CD14-positive monocyte (primary cell): Measurements from ENCODE around the gene LRP1B. TPM values are rescaled to one million over a fixed set of nuclear protein-coding genes. Genes with fewer than 3 reads are reported as not detected.
"Not testable (repeated sequence)": the region's sequence is repeated elsewhere in the genome, so short reads cannot be mapped to it uniquely, and the experiment has no call there.

Experiments
- DNase-seq, 3 donors: peaks; one replicate each; pipeline ENCODE4 v3.0.0-alpha.2; 2011 to 2022
- H2AFZ ChIP-seq: 2 replicates; pipeline ENCODE4 v1.6.0; 2012; ENCODE audit warnings: mild to moderate bottlenecking, low read depth, low read length, inconsistent platforms; ENCODE audit not compliant: insufficient read depth, poor library complexity, severe bottlenecking
- H3K27ac ChIP-seq, 2 donors: 1 replicate in 1 of 2; 2 replicates in 1 of 2; pipeline ENCODE4 v1.5.1; 2012 to 2013; ENCODE audit warnings: low read length in 2 of 2, control low read depth in 1 of 2, inconsistent platforms in 1 of 2, low read depth in 1 of 2, mild to moderate bottlenecking in 1 of 2
- H3K27me3 ChIP-seq, 2 donors: one replicate each; pipeline versions ENCODE4 v1.6.0 to v1.6.1; 2011 to 2013; ENCODE audit warnings: low read length in 2 of 2; ENCODE audit not compliant: control insufficient read depth in 2 of 2, insufficient read depth in 2 of 2
- H3K36me3 ChIP-seq, 2 donors: replicated peaks in 1 of 2; 1 replicate in 1 of 2; 2 replicates in 1 of 2; pipeline versions ENCODE4 v1.5.1 to v1.6.1; 2012 to 2013; ENCODE audit warnings: low read length in 2 of 2, control low read depth in 1 of 2, inconsistent platforms in 1 of 2, mild to moderate bottlenecking in 1 of 2; ENCODE audit not compliant: insufficient read depth in 2 of 2, control insufficient read depth in 1 of 2
- H3K4me1 ChIP-seq, 2 donors: 1 replicate in 1 of 2; 2 replicates in 1 of 2; pipeline versions ENCODE4 v1.5.1 to v1.6.1; 2012 to 2013; ENCODE audit warnings: low read length in 2 of 2, control low read depth in 1 of 2, inconsistent platforms in 1 of 2, mild to moderate bottlenecking in 1 of 2, moderate library complexity in 1 of 2; ENCODE audit not compliant: insufficient read depth in 2 of 2, control insufficient read depth in 1 of 2
- H3K4me2 ChIP-seq: replicated peaks from 2 replicates; pipeline ENCODE3; 2012; ENCODE audit warnings: low read length, moderate library complexity, mild to moderate bottlenecking; ENCODE audit not compliant: poor library complexity, severe bottlenecking; ENCODE audit errors: extremely low read depth
- H3K4me3 ChIP-seq, 3 experiments: fragments of 200-600 bp in 1 of 3; sonication (generic) in 1 of 3; replicated peaks in 1 of 3; 1 replicate in 2 of 3; 2 replicates in 1 of 3; pipeline ENCODE4 v1.5.1; 2011 to 2013; ENCODE audit warnings: low read length in 3 of 3, mild to moderate bottlenecking in 3 of 3, control low read depth in 2 of 3, low read depth in 2 of 3, inconsistent platforms in 1 of 3, moderate library complexity in 1 of 3
- H3K79me2 ChIP-seq: 2 replicates; pipeline ENCODE4 v1.6.0; 2012; ENCODE audit warnings: mild to moderate bottlenecking, control low read depth, inconsistent platforms, low read length, moderate library complexity; ENCODE audit not compliant: insufficient read depth
- H3K9ac ChIP-seq: 2 replicates; pipeline ENCODE4 v1.6.0; 2017; ENCODE audit warnings: low read length, mild to moderate bottlenecking; ENCODE audit not compliant: insufficient read depth, poor library complexity, severe bottlenecking
- H3K9me3 ChIP-seq, 2 donors: replicated peaks in 1 of 2; 1 replicate in 1 of 2; 2 replicates in 1 of 2; pipeline versions ENCODE4 v1.5.1 to v1.6.1; 2012 to 2013; ENCODE audit warnings: low read length in 2 of 2, control low read depth in 1 of 2; ENCODE audit not compliant: control insufficient read depth in 1 of 2, insufficient read depth in 1 of 2
- H4K20me1 ChIP-seq: 2 replicates; pipeline ENCODE4 v1.6.0; 2012; ENCODE audit warnings: mild to moderate bottlenecking, low read length, control low read depth, moderate library complexity; ENCODE audit not compliant: insufficient read depth
- H3K27ac Mint-ChIP-seq, 7 donors: one replicate each; pipeline ENCODE4 v1.8.0; 2020; ENCODE audit warnings: mild to moderate bottlenecking in 7 of 7, mixed read lengths in 7 of 7, moderate library complexity in 6 of 7, inconsistent platforms in 2 of 7
- H3K27me3 Mint-ChIP-seq, 3 donors: one replicate each; pipeline ENCODE4 v1.8.0; 2021 to 2022; ENCODE audit warnings: low read depth in 3 of 3, mild to moderate bottlenecking in 3 of 3, mixed read lengths in 3 of 3, moderate library complexity in 3 of 3, inconsistent platforms in 1 of 3
- H3K36me3 Mint-ChIP-seq, 2 donors: one replicate each; pipeline ENCODE4 v1.8.0; 2020; ENCODE audit warnings: mixed read lengths in 2 of 2, inconsistent platforms in 1 of 2, mild to moderate bottlenecking in 1 of 2
- H3K4me1 Mint-ChIP-seq: one replicate; pipeline ENCODE4 v1.8.0; 2020; ENCODE audit warnings: mild to moderate bottlenecking, mixed read lengths
- H3K4me3 Mint-ChIP-seq, 2 donors: one replicate each; pipeline ENCODE4 v1.8.0; 2020; ENCODE audit warnings: mild to moderate bottlenecking in 2 of 2, mixed read lengths in 2 of 2, moderate library complexity in 1 of 2
- H3K9me3 Mint-ChIP-seq, 7 donors: one replicate each; pipeline ENCODE4 v1.8.0; 2020 to 2022; ENCODE audit warnings: mixed read lengths in 7 of 7, mild to moderate bottlenecking in 6 of 7, moderate library complexity in 6 of 7, inconsistent platforms in 2 of 7
- CTCF ChIP-seq: fragments of 200-600 bp; IDR thresholded peaks from one replicate; pipeline ENCODE4 v1.8.0; 2022; ENCODE audit warnings: antibody characterized with exemption, mild to moderate bottlenecking
- WGBS: methylation state at CpG from one replicate; pipeline ENCODE4 v1.1.5; 2013; ENCODE audit warnings: missing lambda C conversion rate; ENCODE audit not compliant: insufficient coverage; 5-methylcytosine and 5-hydroxymethylcytosine counted together
- intact Hi-C, 2 donors: fragments of 100-400 bp; cut with micrococcal nuclease; formaldehyde crosslinking; loops; one replicate each; pipeline versions ENCODE4 v1.15.0 to v1.15.1; 2023
- polyA plus RNA-seq, 3 donors: library from polyadenylated mRNA; depleted of rRNA in 1 of 3; unstranded in 2 of 3; stranded (reverse) in 1 of 3; fragments of 300-500 nt in 2 of 3; fragments of >200 nt in 1 of 3; fragmentation: Illumina TruSeq in 2 of 3; gene quantifications; 1 replicate in 2 of 3; 2 replicates in 1 of 3; pipeline ENCODE4 v1.2.3, GENCODE V29; 2012 to 2021

LRP1B gene
- polyA plus RNA-seq, 3 donors: not detected

DNA sequence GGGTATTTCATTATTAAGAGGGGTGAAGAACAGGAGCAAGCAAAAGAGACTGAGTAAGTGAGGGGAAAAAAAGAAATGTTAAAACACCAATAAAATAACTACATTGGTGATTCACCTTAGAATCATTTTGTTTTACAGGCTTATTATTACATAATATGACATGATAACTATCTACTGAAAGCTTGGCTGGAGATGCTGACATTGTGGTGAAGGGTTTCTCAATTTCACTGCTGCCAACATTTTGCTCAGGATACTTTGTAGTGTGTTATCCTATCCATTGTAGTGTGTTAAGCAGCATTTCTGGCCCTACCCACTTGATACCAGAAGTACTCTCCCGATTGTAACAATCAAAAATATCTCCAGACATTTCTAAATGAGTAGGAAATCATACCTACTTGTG lies 1786.0 kb downstream of the LRP1B start:
- H3K27me3 Mint-ChIP-seq: no peaks in the 10 kb centered on the region
- no peak overlapping the region for H3K4me3 ChIP-seq
- intact Hi-C loops: no loop called here
- H3K27ac Mint-ChIP-seq: no peak overlapping the region
- H3K27me3 ChIP-seq: no peaks in the 10 kb centered on the region
- no peak for TF ChIP-seq CTCF
- no CpG with 5 or more reads among the region's 1 CpG for WGBS
- no peaks in the 10 kb centered on the region for H3K36me3 ChIP-seq
- H3K9ac ChIP-seq: no peak overlapping the region
- H3K4me3 Mint-ChIP-seq: no peak overlapping the region
- H3K4me1 ChIP-seq: no peaks in the 10 kb centered on the region
- H3K9me3 Mint-ChIP-seq: no peaks in the 10 kb centered on the region
- H3K27ac ChIP-seq: no peak overlapping the region
- DNase-seq: no peak
- H3K4me2 ChIP-seq: no peak overlapping the region
- H3K79me2 ChIP-seq: no peaks in the 10 kb centered on the region
- H3K36me3 Mint-ChIP-seq: no peaks in the 10 kb centered on the region
- H3K4me1 Mint-ChIP-seq: no peaks in the 10 kb centered on the region
- H3K9me3 ChIP-seq: no peaks in the 10 kb centered on the region
- H4K20me1 ChIP-seq: no peaks in the 10 kb centered on the region
- H2AFZ ChIP-seq: no peak overlapping the region

GRCh38 chr2:140344266-140344665 lies 1786.5 kb downstream of the LRP1B start:
- H4K20me1 ChIP-seq, H3K4me1 ChIP-seq, H3K9ac ChIP-seq, H3K4me3 Mint-ChIP-seq, H3K27me3 Mint-ChIP-seq, H3K27ac Mint-ChIP-seq, DNase-seq, H3K36me3 Mint-ChIP-seq, H3K4me3 ChIP-seq, H3K79me2 ChIP-seq, intact Hi-C loops, H2AFZ ChIP-seq, H3K9me3 ChIP-seq, H3K4me2 ChIP-seq, H3K27ac ChIP-seq, H3K27me3 ChIP-seq, H3K36me3 ChIP-seq, H3K4me1 Mint-ChIP-seq, H3K9me3 Mint-ChIP-seq: not testable (repeated sequence)
- WGBS: no CpG with 5 or more reads among the region's 1 CpG
